SK-N-SH (cell line): ENCODE results near the gene VEGFB. TPM values are rescaled to one million over a fixed set of nuclear protein-coding genes. Genes with fewer than 3 reads are reported as not detected.

Source experiments
- CTCF ChIA-PET: fragments of 300-600, 350-600 bp; formaldehyde crosslinking; extraction: SDS; loops from one replicate; lab custom pipeline; 2021; lab: Yijun Ruan, JAX
- POLR2A ChIA-PET: fragments of 350-600 bp; sonication (Branson Sonifier 250); formaldehyde crosslinking; extraction: SDS; loops from one replicate; lab custom pipeline; 2020; ENCODE audit warnings: antibody characterized with exemption, inconsistent platforms; lab: Yijun Ruan, JAX
- DNase-seq: peaks from one replicate; pipeline ENCODE4 v3.0.0; 2012
- H2AFZ ChIP-seq: fragments of 200-600 bp; sonication (generic); 2 replicates; pipeline ENCODE4 v1.8.1; 2016; ENCODE audit warnings: antibody characterized with exemption, mild to moderate bottlenecking, low read depth
- H3F3A ChIP-seq: fragments of 200-600 bp; sonication (generic); replicated peaks from 2 replicates; pipeline ENCODE3; 2016; ENCODE audit warnings: antibody characterized with exemption, mild to moderate bottlenecking; ENCODE audit not compliant: insufficient read depth
- H3K27ac ChIP-seq, 2 experiments: fragments of 200-500 bp in 1 of 2; fragments of 200-600 bp in 1 of 2; sonication (Bioruptor generic) in 1 of 2; sonication (generic), shearing (Covaris generic) in 1 of 2; 2 replicates each; pipeline versions ENCODE4 v1.5.1 to v1.6.1; 2014 to 2016; ENCODE audit warnings: low read depth in 2 of 2, inconsistent platforms in 1 of 2, low read length in 1 of 2, mild to moderate bottlenecking in 1 of 2, mixed read lengths in 1 of 2
- H3K27me3 ChIP-seq: fragments of 200-600 bp; sonication (generic), shearing (Covaris generic); 2 replicates; pipeline ENCODE4 v1.6.1; 2016; ENCODE audit warnings: mixed run types; ENCODE audit not compliant: insufficient read depth
- H3K36me3 ChIP-seq, 2 experiments: fragments of 200-500 bp in 1 of 2; fragments of 200-600 bp in 1 of 2; sonication (Bioruptor generic) in 1 of 2; sonication (generic) in 1 of 2; replicated peaks in 1 of 2; 2 replicates each; pipeline versions ENCODE3 to v1.5.1; 2014 to 2016; ENCODE audit warnings: low read length in 1 of 2, mild to moderate bottlenecking in 1 of 2; ENCODE audit not compliant: insufficient read depth in 2 of 2, control insufficient read depth in 1 of 2
- H3K4me1 ChIP-seq, 2 experiments: fragments of 200-500 bp in 1 of 2; fragments of 200-600 bp in 1 of 2; sonication (Bioruptor generic) in 1 of 2; sonication (generic), shearing (Covaris generic) in 1 of 2; 2 replicates each; pipeline versions ENCODE4 v1.5.1 to v1.6.1; 2014 to 2016; ENCODE audit warnings: low read depth in 1 of 2, low read length in 1 of 2, mixed run types in 1 of 2; ENCODE audit not compliant: insufficient read depth in 2 of 2, control insufficient read depth in 1 of 2
- H3K4me2 ChIP-seq: fragments of 200-600 bp; sonication (generic), shearing (Covaris generic); 2 replicates; pipeline ENCODE4 v1.6.1; 2017; ENCODE audit warnings: mixed run types
- H3K4me3 ChIP-seq, 2 experiments: fragments of 200-500 bp in 1 of 2; fragments of 200-600 bp in 1 of 2; sonication (Bioruptor generic) in 1 of 2; sonication (generic), shearing (Covaris generic) in 1 of 2; 2 replicates each; pipeline versions ENCODE4 v1.5.1 to v1.8.1; 2014 to 2016; ENCODE audit warnings: low read depth in 2 of 2, inconsistent platforms in 1 of 2, low read length in 1 of 2, mild to moderate bottlenecking in 1 of 2, mixed read lengths in 1 of 2, moderate library complexity in 1 of 2
- H3K79me2 ChIP-seq: fragments of 200-600 bp; sonication (generic); 2 replicates; pipeline ENCODE4 v1.8.1; 2017; ENCODE audit warnings: mild to moderate bottlenecking; ENCODE audit not compliant: insufficient read depth
- H3K9ac ChIP-seq: fragments of 200-600 bp; sonication (generic); 2 replicates; pipeline ENCODE4 v1.6.1; 2017; ENCODE audit warnings: mixed run types
- H3K9me2 ChIP-seq: fragments of 200-600 bp; sonication (generic); 2 replicates; pipeline ENCODE4 v1.6.1; 2017; ENCODE audit warnings: mixed run types
- H3K9me3 ChIP-seq: fragments of 200-600 bp; sonication (generic); 2 replicates; pipeline ENCODE4 v1.6.1; 2017; ENCODE audit warnings: mixed run types, mild to moderate bottlenecking, moderate library complexity
- H4K20me1 ChIP-seq: fragments of 200-600 bp; sonication (generic); 2 replicates; pipeline ENCODE4 v1.6.1; 2017; ENCODE audit warnings: mild to moderate bottlenecking, mixed run types; ENCODE audit not compliant: insufficient read depth
- EP300 ChIP-seq, 2 experiments: IDR thresholded peaks; 2 replicates each; pipeline versions ENCODE4 v1.4.0 to v1.6.1; 2012; ENCODE audit warnings: borderline replicate concordance in 1 of 2, low read depth in 1 of 2, low read length in 1 of 2
- EZH2phosphoT487 ChIP-seq: fragments of 200-600 bp; sonication (generic); IDR thresholded peaks from 2 replicates; pipeline ENCODE4 v1.6.1; 2017; ENCODE audit warnings: low read depth, mixed run types, mild to moderate bottlenecking, antibody characterized with exemption, moderate library complexity, borderline replicate concordance
- FOSL2 ChIP-seq: IDR thresholded peaks from 2 replicates; pipeline ENCODE4 v1.4.0; 2012; ENCODE audit warnings: low read depth, mild to moderate bottlenecking, moderate library complexity, borderline replicate concordance
- FOXM1 ChIP-seq: IDR thresholded peaks from 2 replicates; pipeline ENCODE4 v1.4.0; 2012; ENCODE audit warnings: low read depth, mild to moderate bottlenecking
- MXI1 ChIP-seq: IDR thresholded peaks from 2 replicates; pipeline ENCODE4 v1.6.1; 2012; ENCODE audit warnings: mild to moderate bottlenecking, low read depth, low read length, improper control_type of control experiment
- TAF1 ChIP-seq: IDR thresholded peaks from 2 replicates; pipeline ENCODE4 v1.6.1; 2012; ENCODE audit warnings: low read depth, mild to moderate bottlenecking, low read length, moderate library complexity, borderline replicate concordance
- WGBS: methylation state at CpG from one replicate; pipeline ENCODE4 v1.1.6; 2017; ENCODE audit warnings: low lambda C conversion rate; 5-methylcytosine and 5-hydroxymethylcytosine counted together
- polyA plus RNA-seq, 3 experiments: library from polyadenylated mRNA; depleted of rRNA; stranded (reverse); fragments of >200 nt; gene quantifications; 2 replicates each; pipeline ENCODE4 v1.2.3, GENCODE V29; 2012
- TF ChIP-seq, protein P1 (sequence below): fragments of 150-350 bp; IDR thresholded peaks from 2 replicates; pipeline ENCODE4 v1.6.1; 2016; ENCODE audit warnings: mild to moderate bottlenecking, low read depth, low read length
- TF ChIP-seq, protein P2 (sequence below): fragments of 200-600 bp; sonication (generic); IDR thresholded peaks from 2 replicates; pipeline ENCODE4 v1.6.1; 2017; ENCODE audit warnings: antibody characterized with exemption, mild to moderate bottlenecking, moderate library complexity
- TF ChIP-seq, protein P3 (sequence below): IDR thresholded peaks from 2 replicates; pipeline ENCODE4 v1.6.1; 2012; ENCODE audit warnings: mild to moderate bottlenecking, low read depth, low read length, moderate library complexity

VEGFB gene
- polyA plus RNA-seq, 1 of the 3 experiments (the other 2 are of a cell fraction), result 29.9 TPM

DNA sequence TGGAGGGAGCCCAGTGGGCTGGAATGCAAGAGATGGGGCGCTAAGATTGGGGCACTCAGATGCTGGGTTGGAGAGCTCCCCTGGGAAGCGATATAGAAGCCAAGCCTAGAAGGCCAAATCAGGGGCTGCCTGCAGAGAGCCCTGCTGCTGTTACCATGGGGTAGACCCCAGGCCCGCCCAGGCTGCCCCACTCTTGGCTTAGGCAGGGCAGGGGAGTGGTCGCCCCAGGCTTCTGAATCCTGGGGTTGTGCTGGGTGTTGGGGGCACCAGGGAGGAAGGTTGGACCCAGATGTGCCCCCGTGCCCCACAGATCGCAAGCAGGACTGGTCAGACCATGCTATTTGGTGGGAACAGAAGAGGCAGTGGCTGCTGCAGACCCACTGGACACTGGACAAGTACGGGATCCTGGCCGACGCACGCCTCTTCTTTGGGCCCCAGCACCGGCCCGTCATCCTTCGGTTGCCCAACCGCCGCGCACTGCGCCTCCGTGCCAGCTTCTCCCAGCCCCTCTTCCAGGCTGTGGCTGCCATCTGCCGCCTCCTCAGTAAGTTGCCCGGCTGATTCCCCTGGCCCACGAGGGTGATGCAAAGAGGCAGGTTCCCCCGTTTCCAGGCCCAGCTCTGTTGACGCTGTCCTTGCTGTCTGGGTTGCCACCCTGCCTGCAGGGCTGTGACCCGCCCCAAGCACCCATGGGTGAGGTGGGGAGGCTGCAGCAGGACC lies 23.9 kb upstream of the VEGFB start:
- H2AFZ ChIP-seq, result no peak overlapping the region
- POLR2A ChIA-PET, result interaction anchor here (0.6 to 1.4 kb wide), 2 partner anchors 13 to 382 kb away, joined by 3 to 5 read pairs; no protein-coding TSS in a partner anchor

More for the DNA sequence above, 23.9 kb upstream of the VEGFB start:
- no peaks in the 10 kb centered on the region for H4K20me1 ChIP-seq
- H3K4me1 ChIP-seq, result peaks cover 0 to 24% of the 10 kb centered on the region in 2 experiments; a peak in 3 of 4 replicates
- TF ChIP-seq EP300 (IDR thresholded peaks at IDR 0.05; ENCODE audit: borderline replicate concordance in 1 of 2, low read depth in 1 of 2, low read length in 1 of 2), result no peak
- no peak for TF ChIP-seq TAF1
- no peak for TF ChIP-seq FOSL2
- TF ChIP-seq, protein P1, sequence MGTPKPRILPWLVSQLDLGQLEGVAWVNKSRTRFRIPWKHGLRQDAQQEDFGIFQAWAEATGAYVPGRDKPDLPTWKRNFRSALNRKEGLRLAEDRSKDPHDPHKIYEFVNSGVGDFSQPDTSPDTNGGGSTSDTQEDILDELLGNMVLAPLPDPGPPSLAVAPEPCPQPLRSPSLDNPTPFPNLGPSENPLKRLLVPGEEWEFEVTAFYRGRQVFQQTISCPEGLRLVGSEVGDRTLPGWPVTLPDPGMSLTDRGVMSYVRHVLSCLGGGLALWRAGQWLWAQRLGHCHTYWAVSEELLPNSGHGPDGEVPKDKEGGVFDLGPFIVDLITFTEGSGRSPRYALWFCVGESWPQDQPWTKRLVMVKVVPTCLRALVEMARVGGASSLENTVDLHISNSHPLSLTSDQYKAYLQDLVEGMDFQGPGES, result no peak
- TF ChIP-seq EZH2phosphoT487, result no peak
- TF ChIP-seq, protein P2, sequence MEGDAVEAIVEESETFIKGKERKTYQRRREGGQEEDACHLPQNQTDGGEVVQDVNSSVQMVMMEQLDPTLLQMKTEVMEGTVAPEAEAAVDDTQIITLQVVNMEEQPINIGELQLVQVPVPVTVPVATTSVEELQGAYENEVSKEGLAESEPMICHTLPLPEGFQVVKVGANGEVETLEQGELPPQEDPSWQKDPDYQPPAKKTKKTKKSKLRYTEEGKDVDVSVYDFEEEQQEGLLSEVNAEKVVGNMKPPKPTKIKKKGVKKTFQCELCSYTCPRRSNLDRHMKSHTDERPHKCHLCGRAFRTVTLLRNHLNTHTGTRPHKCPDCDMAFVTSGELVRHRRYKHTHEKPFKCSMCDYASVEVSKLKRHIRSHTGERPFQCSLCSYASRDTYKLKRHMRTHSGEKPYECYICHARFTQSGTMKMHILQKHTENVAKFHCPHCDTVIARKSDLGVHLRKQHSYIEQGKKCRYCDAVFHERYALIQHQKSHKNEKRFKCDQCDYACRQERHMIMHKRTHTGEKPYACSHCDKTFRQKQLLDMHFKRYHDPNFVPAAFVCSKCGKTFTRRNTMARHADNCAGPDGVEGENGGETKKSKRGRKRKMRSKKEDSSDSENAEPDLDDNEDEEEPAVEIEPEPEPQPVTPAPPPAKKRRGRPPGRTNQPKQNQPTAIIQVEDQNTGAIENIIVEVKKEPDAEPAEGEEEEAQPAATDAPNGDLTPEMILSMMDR, result no peak
- no peak for TF ChIP-seq MXI1
- TF ChIP-seq, protein P3, sequence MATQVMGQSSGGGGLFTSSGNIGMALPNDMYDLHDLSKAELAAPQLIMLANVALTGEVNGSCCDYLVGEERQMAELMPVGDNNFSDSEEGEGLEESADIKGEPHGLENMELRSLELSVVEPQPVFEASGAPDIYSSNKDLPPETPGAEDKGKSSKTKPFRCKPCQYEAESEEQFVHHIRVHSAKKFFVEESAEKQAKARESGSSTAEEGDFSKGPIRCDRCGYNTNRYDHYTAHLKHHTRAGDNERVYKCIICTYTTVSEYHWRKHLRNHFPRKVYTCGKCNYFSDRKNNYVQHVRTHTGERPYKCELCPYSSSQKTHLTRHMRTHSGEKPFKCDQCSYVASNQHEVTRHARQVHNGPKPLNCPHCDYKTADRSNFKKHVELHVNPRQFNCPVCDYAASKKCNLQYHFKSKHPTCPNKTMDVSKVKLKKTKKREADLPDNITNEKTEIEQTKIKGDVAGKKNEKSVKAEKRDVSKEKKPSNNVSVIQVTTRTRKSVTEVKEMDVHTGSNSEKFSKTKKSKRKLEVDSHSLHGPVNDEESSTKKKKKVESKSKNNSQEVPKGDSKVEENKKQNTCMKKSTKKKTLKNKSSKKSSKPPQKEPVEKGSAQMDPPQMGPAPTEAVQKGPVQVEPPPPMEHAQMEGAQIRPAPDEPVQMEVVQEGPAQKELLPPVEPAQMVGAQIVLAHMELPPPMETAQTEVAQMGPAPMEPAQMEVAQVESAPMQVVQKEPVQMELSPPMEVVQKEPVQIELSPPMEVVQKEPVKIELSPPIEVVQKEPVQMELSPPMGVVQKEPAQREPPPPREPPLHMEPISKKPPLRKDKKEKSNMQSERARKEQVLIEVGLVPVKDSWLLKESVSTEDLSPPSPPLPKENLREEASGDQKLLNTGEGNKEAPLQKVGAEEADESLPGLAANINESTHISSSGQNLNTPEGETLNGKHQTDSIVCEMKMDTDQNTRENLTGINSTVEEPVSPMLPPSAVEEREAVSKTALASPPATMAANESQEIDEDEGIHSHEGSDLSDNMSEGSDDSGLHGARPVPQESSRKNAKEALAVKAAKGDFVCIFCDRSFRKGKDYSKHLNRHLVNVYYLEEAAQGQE, result no peak
- TF ChIP-seq FOXM1, result no peak
- H3K27me3 ChIP-seq, result no peaks in the 10 kb centered on the region
- H3K4me2 ChIP-seq, result no peak overlapping the region
- H3K36me3 ChIP-seq, result peaks cover 4 to 10% of the 10 kb centered on the region in 2 experiments
- H3K27ac ChIP-seq, result no peak overlapping the region
- CTCF ChIA-PET, result interaction anchor here (0.8 to 2.1 kb wide), 2 partner anchors 10 to 94 kb away, joined by 3 to 5 read pairs; no protein-coding TSS in a partner anchor
- H3K9me3 ChIP-seq, result no peaks in the 10 kb centered on the region
- no peak overlapping the region for H3K4me3 ChIP-seq
- peak; percentile 21 for DNase-seq
- no peaks in the 10 kb centered on the region; the same call in 1 of the 2 replicates for H3K79me2 ChIP-seq
- no peaks in the 10 kb centered on the region for H3K9me2 ChIP-seq
- H3K9ac ChIP-seq, result no peak overlapping the region
- WGBS, result 96% methylated on average over 19 of the region's 24 CpGs
- peaks cover 3% of the 10 kb centered on the region for H3F3A ChIP-seq
